B cell (primary cell): ENCODE data around the gene TMEM164.

Experiments
- CTCF ChIP-seq: fragments of 200-600 bp; IDR thresholded peaks from one replicate; pipeline ENCODE4 v1.8.0; 2022; ENCODE audit warnings: antibody characterized with exemption, mild to moderate bottlenecking
- EZH2 ChIP-seq: IDR thresholded peaks from 2 replicates; pipeline ENCODE4 v1.6.1; 2012; ENCODE audit warnings: borderline replicate concordance, low read depth, mild to moderate bottlenecking, moderate library complexity, low read length; ENCODE audit not compliant: insufficient read depth, poor library complexity, severe bottlenecking

- no peak for TF ChIP-seq CTCF
- TF ChIP-seq EZH2, result no peak
Observed at GRCh38 chrX:110145311-110145710, 142.4 kb downstream of the TMEM164 start.
